ENCODE measurements around the gene NT5DC2. TPM values are rescaled to one million over a fixed set of nuclear protein-coding genes. Genes with fewer than 3 reads are reported as not detected.

The NT5DC2 gene
- total and polyA plus RNA-seq, 12 donors = 48.6 to 384 (median 89.1) TPM

DNA sequence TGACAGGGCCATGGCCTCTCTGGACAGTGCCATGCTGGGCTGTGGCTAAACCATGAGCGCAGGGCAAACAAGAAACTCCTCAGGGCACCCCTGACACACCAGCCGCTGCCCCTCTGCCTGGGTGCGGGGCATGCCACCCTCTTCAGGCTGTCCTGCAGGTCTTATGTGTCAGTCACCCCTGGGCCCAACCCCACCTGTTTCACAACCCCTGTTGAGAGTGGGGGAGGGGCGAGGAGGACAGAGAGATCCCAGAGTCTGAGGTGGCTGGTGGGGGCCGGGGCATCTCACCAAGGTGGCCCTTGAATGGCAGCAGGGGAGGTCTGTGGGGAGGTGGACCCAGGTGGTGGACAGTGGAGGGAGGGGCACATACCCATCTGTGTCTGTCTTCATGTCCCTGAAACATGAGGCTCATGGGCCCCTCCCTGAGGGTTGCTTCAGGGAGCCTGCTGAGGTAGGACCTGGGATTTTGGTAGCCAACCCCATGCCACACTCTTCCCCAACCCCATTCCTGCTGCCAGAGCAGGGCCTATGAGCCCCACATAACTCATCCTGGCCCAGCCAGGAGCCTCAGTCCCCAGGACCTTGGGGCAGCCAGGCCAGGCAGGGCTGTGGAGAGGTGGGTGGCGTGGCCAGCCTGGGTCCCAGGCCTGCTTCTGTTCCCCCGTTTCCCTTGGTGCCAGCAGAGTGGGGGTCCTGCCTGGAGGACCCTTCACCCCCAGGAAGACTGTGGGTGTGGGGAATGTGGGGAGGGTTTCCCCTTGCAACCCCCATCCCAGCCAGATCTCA lies 40.2 kb downstream of the NT5DC2 start:
- no peaks in the 10 kb centered on the region for H3K27me3 ChIP-seq
- peaks cover 0 to 48% of the 10 kb centered on the region in 2 donors for H3K36me3 ChIP-seq (replicated peaks in 1 of 2)
- H3K4me3 ChIP-seq = no peak overlapping the region
- intact Hi-C loops (cut with DNase I) = no loop called here
- WGBS, 4 donors = 84 to 100% (median 89%) methylated on average over 5 to 7 of the region's 7 CpGs
- no peak for TF ChIP-seq POLR2A (IDR thresholded peaks at IDR 0.05)
- TF ChIP-seq, protein P1, sequence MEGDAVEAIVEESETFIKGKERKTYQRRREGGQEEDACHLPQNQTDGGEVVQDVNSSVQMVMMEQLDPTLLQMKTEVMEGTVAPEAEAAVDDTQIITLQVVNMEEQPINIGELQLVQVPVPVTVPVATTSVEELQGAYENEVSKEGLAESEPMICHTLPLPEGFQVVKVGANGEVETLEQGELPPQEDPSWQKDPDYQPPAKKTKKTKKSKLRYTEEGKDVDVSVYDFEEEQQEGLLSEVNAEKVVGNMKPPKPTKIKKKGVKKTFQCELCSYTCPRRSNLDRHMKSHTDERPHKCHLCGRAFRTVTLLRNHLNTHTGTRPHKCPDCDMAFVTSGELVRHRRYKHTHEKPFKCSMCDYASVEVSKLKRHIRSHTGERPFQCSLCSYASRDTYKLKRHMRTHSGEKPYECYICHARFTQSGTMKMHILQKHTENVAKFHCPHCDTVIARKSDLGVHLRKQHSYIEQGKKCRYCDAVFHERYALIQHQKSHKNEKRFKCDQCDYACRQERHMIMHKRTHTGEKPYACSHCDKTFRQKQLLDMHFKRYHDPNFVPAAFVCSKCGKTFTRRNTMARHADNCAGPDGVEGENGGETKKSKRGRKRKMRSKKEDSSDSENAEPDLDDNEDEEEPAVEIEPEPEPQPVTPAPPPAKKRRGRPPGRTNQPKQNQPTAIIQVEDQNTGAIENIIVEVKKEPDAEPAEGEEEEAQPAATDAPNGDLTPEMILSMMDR (IDR thresholded peaks at IDR 0.05) = no peak
- no peaks in the 10 kb centered on the region for H3K9me3 ChIP-seq (replicated peaks in 1 of 3)
- H3K4me1 ChIP-seq (replicated peaks in 1 of 2) = peaks cover 27 to 74% of the 10 kb centered on the region in 2 donors
- H3K27ac ChIP-seq = peak overlapping the region in 3 of 5 donors; percentile 72 to 85 (median 78)
- no peak for DNase-seq

DNA sequence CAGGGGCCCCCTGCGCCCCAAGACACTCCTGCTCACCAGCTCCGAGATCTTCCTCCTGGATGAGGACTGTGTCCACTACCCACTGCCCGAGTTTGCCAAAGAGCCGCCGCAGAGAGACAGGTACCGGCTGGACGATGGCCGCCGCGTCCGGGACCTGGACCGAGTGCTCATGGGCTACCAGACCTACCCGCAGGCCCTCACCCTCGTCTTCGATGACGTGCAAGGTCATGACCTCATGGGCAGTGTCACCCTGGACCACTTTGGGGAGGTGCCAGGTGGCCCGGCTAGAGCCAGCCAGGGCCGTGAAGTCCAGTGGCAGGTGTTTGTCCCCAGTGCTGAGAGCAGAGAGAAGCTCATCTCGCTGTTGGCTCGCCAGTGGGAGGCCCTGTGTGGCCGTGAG lies 41.6 kb downstream of the NT5DC2 start:
- DNase-seq = no peak
- H3K36me3 ChIP-seq (replicated peaks in 1 of 2) = peaks cover 0 to 62% of the 10 kb centered on the region in 2 donors
- H3K27me3 ChIP-seq = no peaks in the 10 kb centered on the region
- H3K4me1 ChIP-seq (replicated peaks in 1 of 2) = peaks cover 27 to 74% of the 10 kb centered on the region in 2 donors
- no peak overlapping the region for H3K4me3 ChIP-seq
- intact Hi-C loops (cut with DNase I) = no loop called here
- WGBS, 4 donors = 86 to 95% (median 89%) methylated on average over 4 to 21 of the region's 21 CpGs
- peak overlapping the region in 2 of 5 donors; percentile 63 to 85 for H3K27ac ChIP-seq
- no peak for TF ChIP-seq POLR2A (IDR thresholded peaks at IDR 0.05)
- TF ChIP-seq, protein P1 (IDR thresholded peaks at IDR 0.05) = no peak
- H3K9me3 ChIP-seq (replicated peaks in 1 of 3) = no peaks in the 10 kb centered on the region

DNA sequence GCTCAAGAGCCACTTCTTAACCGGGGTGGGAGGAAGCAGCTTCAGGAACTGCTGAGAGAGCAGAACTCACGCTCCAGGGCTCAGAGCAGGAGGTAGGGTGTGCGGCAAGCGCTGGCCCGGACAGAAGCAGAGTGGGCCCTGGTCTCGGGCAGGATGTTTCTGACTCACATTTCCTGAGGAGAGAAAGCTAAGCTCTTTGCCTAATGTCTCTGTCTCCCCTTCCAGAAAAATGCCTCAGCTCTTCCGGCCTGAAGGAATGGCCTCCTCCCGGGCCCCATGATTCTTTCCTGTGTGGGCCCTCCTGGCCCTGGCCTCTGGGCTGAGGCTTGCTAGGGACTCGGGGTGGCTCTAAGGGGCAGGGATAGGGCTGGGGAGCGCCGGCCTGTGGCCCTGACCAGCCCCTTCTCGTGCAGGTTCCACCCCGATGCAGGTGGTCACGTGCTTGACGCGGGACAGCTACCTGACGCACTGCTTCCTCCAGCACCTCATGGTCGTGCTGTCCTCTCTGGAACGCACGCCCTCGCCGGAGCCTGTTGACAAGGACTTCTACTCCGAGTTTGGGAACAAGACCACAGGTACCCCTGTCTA lies 42.6 kb downstream of the NT5DC2 start:
- Histone ChIP-seq H3K9me3 (replicated peaks in 1 of 3) (no peaks in the 10 kb centered on the region), H3K27me3 (no peaks in the 10 kb centered on the region), H3K4me3 (no peak overlapping the region), H3K4me1 (replicated peaks in 1 of 2) (peaks cover 22 to 67% of the 10 kb centered on the region in 2 donors), H3K27ac (peak overlapping the region in 4 of 5 donors; percentile 21 to 85 (median 60)), H3K36me3 (replicated peaks in 1 of 2) (peaks cover 0 to 72% of the 10 kb centered on the region in 2 donors)
- peak in 6 of 7 donors; percentile 61 to 81 (median 66) for DNase-seq
- TF ChIP-seq, protein P1 (IDR thresholded peaks at IDR 0.05) = no peak
- peak in 1 of 2 donors; percentile 27 for TF ChIP-seq POLR2A (IDR thresholded peaks at IDR 0.05)
- intact Hi-C loops (cut with DNase I) = no loop called here
- 66 to 89% (median 71%) methylated on average over 16 to 23 of the region's 23 CpGs for WGBS, 4 donors

Data from adrenal gland (tissue), 12 donors.